ENCODE results near the gene TTLL11.

The TTLL11 gene

DNA sequence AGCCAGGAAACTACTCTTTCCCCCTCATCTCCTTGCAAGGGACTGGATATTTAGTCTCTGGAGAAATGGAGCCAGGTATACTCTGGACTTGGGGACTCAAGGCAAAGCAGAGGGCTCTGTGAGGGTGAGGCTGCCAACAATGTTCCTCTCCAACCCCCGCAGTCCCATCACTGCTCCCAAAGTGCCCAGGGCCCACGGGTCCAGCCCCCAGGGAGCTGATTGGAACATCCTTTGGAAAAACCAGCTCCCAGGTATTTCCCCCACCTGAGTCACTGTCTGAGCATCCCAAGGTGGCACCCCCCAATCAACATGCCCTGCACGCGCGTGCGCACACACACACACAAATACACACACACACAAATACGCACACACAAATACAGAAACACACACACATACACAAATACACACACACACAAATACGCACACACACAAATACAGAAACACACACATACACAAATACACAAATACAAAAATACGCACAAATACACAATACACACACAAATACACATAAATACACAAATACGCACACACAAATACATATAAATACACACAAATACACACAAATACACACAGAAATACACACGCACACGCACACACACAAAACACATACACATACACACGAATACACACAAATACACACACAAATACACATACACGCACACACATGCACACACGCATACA is 304.3 kb downstream of the TTLL11 start:
- no peak for DNase-seq (ENCODE audit: low read depth, low spot score)

- DNase-seq (ENCODE audit: low read depth, low spot score): no peak
Observed at GRCh38 chr9:121786998-121787422, 306.1 kb downstream of the TTLL11 start.

DNA sequence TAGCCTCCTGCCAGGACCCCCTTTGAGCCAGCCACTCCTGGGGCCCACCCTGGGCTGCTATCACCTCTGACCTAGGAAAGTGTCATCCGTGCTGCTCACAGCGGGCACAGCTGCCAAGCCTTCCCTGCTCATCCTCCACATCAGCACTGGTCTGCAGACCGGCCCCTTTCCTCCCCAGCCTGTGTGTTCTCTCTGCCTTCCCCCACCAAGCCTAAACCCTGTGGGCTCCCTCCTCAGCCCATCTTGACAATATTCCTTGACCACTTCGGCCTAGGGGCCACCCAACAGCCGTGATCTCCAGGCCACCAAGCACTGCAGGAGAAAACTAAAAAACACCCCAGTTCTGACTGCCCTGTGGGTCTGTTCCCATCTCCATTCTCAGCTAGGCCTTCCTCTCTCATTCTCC is 306.6 kb downstream of the TTLL11 start:
- DNase-seq (ENCODE audit: low read depth, low spot score): no peak

- DNase-seq (ENCODE audit: low read depth, low spot score): no peak
Observed at GRCh38 chr9:121785673-121786542, 307.2 kb downstream of the TTLL11 start.

- no peak for DNase-seq (ENCODE audit: low read depth, low spot score)
Observed at GRCh38 chr9:121784731-121785411, 308.2 kb downstream of the TTLL11 start.

DNA sequence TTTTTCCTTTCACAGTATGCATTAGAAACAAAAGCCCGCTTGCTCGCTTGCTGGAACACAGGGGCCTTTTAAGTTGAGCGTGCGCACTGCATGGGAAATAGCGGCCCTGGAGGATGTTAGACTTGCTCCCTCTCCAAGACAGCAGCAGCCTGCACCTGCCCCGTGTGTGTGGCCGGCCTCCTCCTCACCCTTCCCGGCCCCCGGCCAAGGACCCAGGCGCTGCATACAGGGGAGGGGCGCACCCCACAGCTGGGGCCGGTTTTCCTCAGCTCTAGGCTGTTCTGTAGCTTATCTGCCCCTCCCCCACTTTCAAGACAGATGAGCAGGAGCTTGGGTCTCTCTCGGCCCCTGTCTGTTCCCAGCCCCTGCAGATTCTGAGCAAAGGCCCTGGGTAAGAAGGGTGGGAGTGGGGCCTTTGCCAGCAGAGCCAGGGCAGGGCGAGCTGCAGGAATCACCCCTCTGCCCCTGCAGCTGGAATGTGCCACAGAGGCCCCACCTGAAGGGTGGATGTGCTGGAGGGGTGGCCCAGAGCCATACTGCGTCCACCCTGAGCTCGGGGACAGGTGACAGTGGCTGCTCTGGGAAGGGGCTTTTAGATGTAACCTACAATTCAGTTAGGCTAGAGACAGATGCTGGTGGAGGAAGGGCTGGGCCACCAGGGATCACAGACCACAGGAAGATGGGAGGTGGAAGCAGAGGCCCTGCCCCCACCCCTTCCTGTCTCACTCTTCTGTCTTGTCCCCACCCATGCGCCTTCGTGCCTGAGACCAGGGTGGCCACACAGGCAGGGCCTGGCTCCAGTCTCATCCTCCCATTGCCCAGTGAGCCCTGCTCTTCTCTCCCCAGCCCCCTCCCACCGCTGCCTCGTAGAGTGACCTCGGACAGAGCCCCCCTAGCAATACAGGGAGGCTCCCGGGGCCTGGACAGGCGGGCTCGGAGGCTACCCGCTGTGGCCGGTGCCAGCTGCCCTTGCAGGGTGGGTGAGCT is 309.3 kb downstream of the TTLL11 start:
- DNase-seq (ENCODE audit: low read depth, low spot score): no peak

GRCh38 chr9:121783111-121783510 is 310.0 kb downstream of the TTLL11 start:
- DNase-seq (ENCODE audit: low read depth, low spot score): no peak

DNA sequence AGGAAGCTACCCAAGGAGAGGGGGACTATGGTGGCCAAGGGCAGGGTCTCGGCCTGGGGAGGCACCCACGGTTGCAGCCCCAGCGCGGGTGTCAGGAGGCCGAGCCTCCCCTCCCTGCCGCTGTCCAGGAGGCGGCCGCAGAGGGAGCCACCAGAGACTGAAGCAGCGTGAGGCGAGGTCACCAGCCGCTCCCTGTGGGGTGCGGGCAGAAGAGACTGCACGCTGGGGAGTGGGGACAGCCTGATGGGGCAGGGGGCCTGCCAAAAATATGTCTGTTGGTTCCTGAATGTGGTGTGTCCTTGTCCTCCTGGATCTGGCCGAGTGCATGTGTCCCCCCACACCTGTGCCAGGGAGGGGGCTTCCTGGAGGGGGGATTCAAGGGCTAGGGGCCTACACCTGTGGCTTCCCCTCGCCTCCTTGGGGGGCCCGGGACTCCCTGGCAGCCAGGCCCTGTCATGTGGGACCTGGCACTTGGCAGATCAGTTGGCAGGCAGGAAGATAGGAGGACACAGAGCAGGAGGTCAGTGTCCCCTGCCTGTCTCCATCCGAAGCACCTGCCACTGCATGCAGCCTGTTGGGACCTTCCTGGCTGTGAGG is 310.5 kb downstream of the TTLL11 start:
- DNase-seq (ENCODE audit: low read depth, low spot score): no peak

DNA sequence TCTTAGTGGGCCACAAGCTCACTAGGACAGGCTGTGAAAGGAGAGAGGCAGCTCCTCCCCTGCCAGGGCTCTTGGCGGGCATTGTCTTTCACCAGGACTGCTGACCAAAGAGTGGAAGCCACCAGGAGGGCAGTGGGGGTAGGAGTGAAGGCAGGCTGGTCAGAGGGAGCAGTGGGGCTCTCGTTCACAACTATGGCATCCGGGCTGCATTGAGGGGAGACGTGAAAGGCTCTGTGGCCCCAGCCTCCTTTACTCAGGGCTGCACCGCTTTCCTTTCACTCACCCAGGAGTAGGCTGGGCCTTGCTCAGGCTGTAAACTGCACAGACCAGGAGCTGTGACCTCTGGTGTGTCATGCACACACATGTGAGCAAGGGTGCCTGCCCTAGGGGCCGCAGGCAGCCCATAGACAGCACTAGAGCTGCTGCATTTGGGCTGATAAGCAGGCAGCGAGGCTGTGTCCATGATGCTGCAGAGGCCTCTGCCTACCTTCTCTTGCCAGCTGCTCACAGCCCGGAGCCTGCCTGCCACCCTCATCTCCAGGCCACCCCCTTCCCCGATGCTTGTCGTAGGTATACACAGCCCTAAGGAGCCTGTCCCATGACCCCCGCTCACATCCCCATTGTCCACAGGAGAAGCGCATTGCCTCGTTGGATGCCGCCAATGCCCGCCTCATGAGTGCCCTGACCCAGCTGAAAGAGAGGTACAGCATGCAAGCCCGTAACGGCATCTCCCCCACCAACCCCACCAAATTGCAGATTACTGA is 311.2 kb downstream of the TTLL11 start:
- no peak for DNase-seq (ENCODE audit: low read depth, low spot score)

GRCh38 chr9:121781145-121781548 is 312.0 kb downstream of the TTLL11 start:
- no peak for DNase-seq (ENCODE audit: low read depth, low spot score)

- no peak for DNase-seq (ENCODE audit: low read depth, low spot score)
Observed at GRCh38 chr9:121780177-121781040, 312.7 kb downstream of the TTLL11 start.

GRCh38 chr9:121779381-121780117 is 313.6 kb downstream of the TTLL11 start:
- no peak for DNase-seq (ENCODE audit: low read depth, low spot score)

DNA sequence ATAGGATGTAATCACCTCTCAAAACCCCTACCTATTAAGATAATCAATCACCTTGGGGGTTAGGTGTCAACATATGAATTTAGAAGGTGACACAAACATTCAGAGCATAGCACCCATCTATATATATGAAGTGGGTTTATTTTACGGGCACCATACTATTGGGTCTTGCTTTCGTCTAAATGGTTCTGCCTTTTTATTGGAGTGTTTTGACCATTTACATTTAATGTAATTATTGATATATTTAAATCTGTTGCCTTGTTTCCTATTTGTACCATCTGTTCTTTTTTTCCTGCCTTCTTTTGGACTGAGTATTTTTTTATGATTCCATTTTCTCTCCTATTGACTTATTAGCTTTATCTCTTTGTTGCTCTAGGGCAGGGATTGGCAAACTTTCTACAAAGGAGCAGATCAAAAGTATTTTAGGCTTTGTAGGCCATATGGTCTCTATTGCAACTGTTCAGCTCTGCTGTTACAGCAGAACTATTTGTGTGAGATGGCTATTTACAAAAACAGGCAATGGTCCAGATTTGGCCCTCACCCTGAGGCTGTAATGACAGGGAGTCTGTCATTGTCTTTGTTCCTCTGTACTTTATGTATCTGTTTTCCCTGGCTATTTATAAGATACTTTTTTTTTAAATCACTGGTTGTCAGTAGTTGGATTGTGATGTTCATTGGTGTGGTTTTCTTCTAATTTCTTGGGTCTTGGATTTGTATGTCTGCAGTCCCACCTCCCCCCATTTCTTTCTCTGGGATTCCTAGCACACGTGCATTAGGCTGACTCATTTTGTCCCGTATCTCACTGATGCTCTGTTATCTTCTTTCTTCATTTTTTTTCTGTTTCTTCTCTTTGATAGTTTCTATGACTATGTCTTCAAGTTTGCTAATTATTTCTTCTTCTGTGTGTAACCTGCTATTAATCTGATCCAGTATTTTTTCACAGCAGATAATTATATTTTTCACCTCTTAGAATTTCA is 314.6 kb downstream of the TTLL11 start:
- no peak for DNase-seq (ENCODE audit: low read depth, low spot score)

DNA sequence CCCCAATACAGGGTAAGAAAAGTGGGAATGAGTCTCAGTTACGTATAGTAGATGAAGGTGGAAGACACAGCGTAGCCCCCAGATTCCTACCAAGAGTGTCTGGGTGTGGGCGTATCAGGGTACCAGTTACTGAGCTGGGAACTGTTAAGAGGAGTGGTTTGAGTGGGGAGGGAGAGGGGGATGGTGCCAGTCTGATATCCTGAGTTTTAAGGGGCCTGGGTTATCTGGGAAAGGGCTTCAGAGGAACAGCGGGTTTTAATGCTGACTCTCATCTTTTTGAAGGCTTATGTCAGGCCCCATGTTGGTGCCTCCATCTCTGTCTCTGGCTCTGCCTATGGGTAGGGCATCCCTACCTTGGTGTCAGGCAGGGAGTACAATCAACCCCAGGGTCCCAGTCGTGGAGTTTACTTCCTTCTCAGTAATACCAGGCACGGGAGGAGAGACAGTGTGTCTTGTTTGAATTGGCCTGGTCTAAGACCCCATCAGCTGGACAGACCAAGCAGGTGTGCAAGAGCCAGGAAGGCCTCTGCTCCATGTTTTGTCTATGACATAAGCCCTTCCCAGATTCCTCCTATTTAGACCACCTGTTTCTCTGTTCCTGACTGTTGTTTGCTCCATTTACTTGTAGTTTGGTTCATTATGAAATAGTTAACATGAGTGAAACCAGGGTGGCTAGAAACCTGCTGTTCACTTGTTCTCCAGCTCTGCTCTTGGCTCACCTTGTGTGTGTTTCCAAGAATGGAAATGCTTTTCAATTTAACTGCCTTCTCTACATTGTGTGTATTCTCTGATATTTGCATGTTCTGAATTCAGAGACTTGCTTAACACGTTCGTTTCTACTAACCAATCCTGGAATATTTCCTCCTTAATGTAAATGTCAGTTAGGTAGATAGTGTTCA is 316.1 kb downstream of the TTLL11 start:
- DNase-seq (ENCODE audit: low read depth, low spot score): no peak

- no peak for DNase-seq (ENCODE audit: low read depth, low spot score)
Observed at GRCh38 chr9:121776001-121776738, 316.9 kb downstream of the TTLL11 start.

Data from activated CD4-positive, CD25-positive, alpha-beta regulatory T cell treated with anti-CD3 and anti-CD28 coated beads, Interleukin-2, amount 50 U/mL, for 16 hours (primary cell).